ENCODE results near the gene SMIM31. TPM values are rescaled to one million over a fixed set of nuclear protein-coding genes. Genes with fewer than 3 reads are reported as not detected.

The SMIM31 gene
- not detected for total RNA-seq (2013)
- not detected for polyA plus RNA-seq
- polyA minus RNA-seq = not detected in 2 replicates
- 0 to 0.69 (median 0) reads per million in 11 experiments for total RNA-seq

DNA sequence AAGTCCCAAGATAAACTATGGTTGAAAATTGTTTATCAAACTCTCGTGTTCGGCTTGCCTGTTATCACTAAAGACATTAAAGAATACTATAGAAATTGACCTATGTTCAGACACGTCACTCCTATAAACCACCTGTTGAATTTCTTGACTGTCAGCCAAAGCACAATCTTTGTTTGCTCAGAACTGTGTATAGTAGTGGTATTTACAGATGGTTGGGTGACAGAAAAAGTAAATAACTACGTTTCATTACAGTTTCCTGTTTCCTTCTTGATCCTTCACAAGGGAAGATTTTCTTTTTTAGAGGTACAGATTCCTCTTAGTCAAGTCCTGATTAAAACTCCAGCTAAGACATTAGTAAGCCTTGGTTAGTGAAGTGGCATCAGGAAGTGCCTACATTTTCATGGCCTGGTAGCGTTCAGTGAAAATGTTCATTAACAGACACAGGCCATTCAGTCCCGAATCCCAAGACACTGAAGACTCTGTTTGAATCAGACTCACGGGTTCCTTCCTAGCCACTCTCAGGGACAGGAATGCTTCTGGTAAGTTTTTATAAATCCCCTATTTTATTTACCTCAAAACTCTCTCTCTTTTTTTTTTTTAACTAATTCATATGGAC is at the start of gene SMIM31:
Gene SMIM31, plus strand, starts transcription at position 259 of the 616 bp plus-strand sequence. CDS start 16,313 bp downstream, outside the sequence.
- Histone ChIP-seq H3K4me1 (ENCODE audit: control insufficient read depth in 1 of 2, insufficient read depth in 2 of 2, low read length in 2 of 2) (no peaks in the 10 kb centered on the region), H3K36me3 (replicated peaks in 1 of 2; ENCODE audit: control insufficient read depth in 1 of 2, insufficient read depth in 2 of 2, low read length in 2 of 2) (no peaks in the 10 kb centered on the region), H3K79me2 (ENCODE audit: insufficient read depth, low read length) (no peaks in the 10 kb centered on the region), H3K4me3 (replicated peaks in 1 of 3; ENCODE audit: low read depth in 2 of 3, low read length in 3 of 3) (no peak within 1 kb of the TSS), H3K4me2 (replicated peaks; ENCODE audit: extremely low read depth, low read length, poor library complexity, severe bottlenecking) (no peak within 1 kb of the TSS), H3K9me3 (replicated peaks in 1 of 2; ENCODE audit: control insufficient read depth in 1 of 2, insufficient read depth in 1 of 2, low read length in 2 of 2) (peaks cover 3 to 8% of the 10 kb centered on the region in 2 donors), H2AFZ (ENCODE audit: insufficient read depth, low read depth, low read length, poor library complexity, severe bottlenecking) (no peak within 1 kb of the TSS), H3K9ac (ENCODE audit: insufficient read depth, low read length, poor library complexity, severe bottlenecking) (no peak within 1 kb of the TSS), H3K27ac (ENCODE audit: low read depth in 1 of 2, low read length in 2 of 2) (no peak within 1 kb of the TSS), H4K20me1 (ENCODE audit: insufficient read depth, low read length) (no peaks in the 10 kb centered on the region), H3K27me3 (ENCODE audit: control insufficient read depth in 2 of 2, insufficient read depth in 2 of 2, low read length in 2 of 2) (no peaks in the 10 kb centered on the region)
- Mint-ChIP-seq H3K9me3 (peaks cover 4 to 15% (median 9%) of the 10 kb centered on the region in 7 donors), H3K4me1 (no peaks in the 10 kb centered on the region), H3K4me3 (no peak within 1 kb of the TSS), H3K27me3 (ENCODE audit: low read depth in 3 of 3) (peaks cover 0 to 3% (median 3%) of the 10 kb centered on the region in 3 donors), H3K27ac (no peak within 1 kb of the TSS), H3K36me3 (no peaks in the 10 kb centered on the region)
- DNase-seq = no peak
- intact Hi-C loops (cut with micrococcal nuclease) = no loop called here
- WGBS (ENCODE audit: insufficient coverage) = 100% methylated on average over 1 of the region's 7 CpGs
- no peak for TF ChIP-seq CTCF (IDR thresholded peaks at IDR 0.05)

- Histone ChIP-seq H3K9me3 (replicated peaks in 1 of 2; ENCODE audit: control insufficient read depth in 1 of 2, insufficient read depth in 1 of 2, low read length in 2 of 2) (no peaks in the 10 kb centered on the region), H3K4me3 (replicated peaks in 1 of 3; ENCODE audit: low read depth in 2 of 3, low read length in 3 of 3) (no peak overlapping the region), H3K9ac (ENCODE audit: insufficient read depth, low read length, poor library complexity, severe bottlenecking) (no peak overlapping the region), H3K36me3 (replicated peaks in 1 of 2; ENCODE audit: control insufficient read depth in 1 of 2, insufficient read depth in 2 of 2, low read length in 2 of 2) (no peaks in the 10 kb centered on the region), H3K27me3 (ENCODE audit: control insufficient read depth in 2 of 2, insufficient read depth in 2 of 2, low read length in 2 of 2) (no peaks in the 10 kb centered on the region), H3K79me2 (ENCODE audit: insufficient read depth, low read length) (no peaks in the 10 kb centered on the region), H2AFZ (ENCODE audit: insufficient read depth, low read depth, low read length, poor library complexity, severe bottlenecking) (no peak overlapping the region), H3K4me2 (replicated peaks; ENCODE audit: extremely low read depth, low read length, poor library complexity, severe bottlenecking) (no peak overlapping the region), H3K4me1 (ENCODE audit: control insufficient read depth in 1 of 2, insufficient read depth in 2 of 2, low read length in 2 of 2) (no peaks in the 10 kb centered on the region), H4K20me1 (ENCODE audit: insufficient read depth, low read length) (no peaks in the 10 kb centered on the region), H3K27ac (ENCODE audit: low read depth in 1 of 2, low read length in 2 of 2) (no peak overlapping the region)
- whole genome bisulfite sequencing (ENCODE audit: insufficient coverage) = 80% methylated on average over 4 of the region's 4 CpGs
- Mint-ChIP-seq H3K4me1 (no peaks in the 10 kb centered on the region), H3K4me3 (no peak overlapping the region), H3K9me3 (peaks cover 0 to 4% (median 0%) of the 10 kb centered on the region in 7 donors), H3K27ac (no peak overlapping the region), H3K27me3 (ENCODE audit: low read depth in 3 of 3) (peaks cover 0 to 1% (median 0%) of the 10 kb centered on the region in 3 donors), H3K36me3 (no peaks in the 10 kb centered on the region)
- DNase-seq = no peak
- no peak for TF ChIP-seq CTCF (IDR thresholded peaks at IDR 0.05)
- intact Hi-C loops (cut with micrococcal nuclease) = no loop called here
These were observed 47.3 kb upstream of the SMIM31 start for GRCh38 chr4:164706675-164707074.
